ENCODE measurements around the gene STMN3.
A peak's percentile ranks its signal among the peaks of the same experiment; 100 is the strongest.

STMN3 gene

DNA sequence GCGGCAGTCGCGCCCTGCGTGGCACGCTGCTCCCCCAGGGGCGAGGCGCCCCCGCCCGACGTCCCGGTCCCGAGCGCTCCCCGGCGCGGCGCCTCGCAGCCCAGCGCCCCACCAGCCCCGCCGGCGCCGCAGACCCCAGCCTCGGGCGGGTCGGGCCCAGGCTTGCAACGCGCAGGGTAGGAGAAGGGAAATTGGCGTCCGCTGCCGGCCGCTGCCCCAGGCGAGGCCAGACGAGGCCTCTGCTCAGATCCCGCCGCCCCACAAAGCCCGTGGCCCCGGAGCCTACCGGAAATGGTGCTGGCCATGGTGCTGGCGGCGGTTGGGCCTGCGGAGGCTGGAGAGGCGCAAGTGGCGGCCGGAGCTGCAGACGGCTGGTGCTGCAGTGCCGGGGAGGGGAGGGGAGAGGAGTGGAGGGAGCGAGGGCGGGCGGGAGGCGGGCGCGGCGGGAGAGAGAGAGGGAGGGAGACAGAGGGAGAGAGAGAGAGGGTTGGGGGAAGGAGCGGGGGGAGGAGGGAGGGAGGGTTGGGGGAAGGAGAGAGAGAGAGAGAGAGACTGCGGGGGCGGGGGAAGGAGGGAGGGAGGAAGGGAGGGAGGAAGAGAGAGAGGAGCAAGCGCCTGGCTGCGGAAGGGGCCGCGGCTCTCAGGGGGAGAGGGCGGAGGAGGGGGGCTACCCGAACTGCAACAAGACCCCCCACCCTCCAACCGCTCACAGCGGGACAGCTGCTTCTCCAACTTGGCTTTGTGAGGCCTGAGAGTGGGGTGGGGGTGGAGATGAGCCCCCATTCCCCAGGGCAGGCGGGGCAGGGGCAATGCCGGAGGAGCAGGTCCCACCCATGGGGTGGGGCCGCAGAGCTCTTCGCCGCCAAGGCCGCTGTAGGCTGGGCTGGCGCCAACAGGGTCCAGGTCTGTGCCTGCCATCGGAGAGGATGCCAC is at the start of gene STMN3:
TSS of gene STMN3 (minus strand) at position 384 of the 933 bp plus-strand sequence. CDS start at position 305, 79 bp downstream.
- peak; percentile 62 for DNase-seq (ENCODE audit: low read depth, low spot score)

DNA sequence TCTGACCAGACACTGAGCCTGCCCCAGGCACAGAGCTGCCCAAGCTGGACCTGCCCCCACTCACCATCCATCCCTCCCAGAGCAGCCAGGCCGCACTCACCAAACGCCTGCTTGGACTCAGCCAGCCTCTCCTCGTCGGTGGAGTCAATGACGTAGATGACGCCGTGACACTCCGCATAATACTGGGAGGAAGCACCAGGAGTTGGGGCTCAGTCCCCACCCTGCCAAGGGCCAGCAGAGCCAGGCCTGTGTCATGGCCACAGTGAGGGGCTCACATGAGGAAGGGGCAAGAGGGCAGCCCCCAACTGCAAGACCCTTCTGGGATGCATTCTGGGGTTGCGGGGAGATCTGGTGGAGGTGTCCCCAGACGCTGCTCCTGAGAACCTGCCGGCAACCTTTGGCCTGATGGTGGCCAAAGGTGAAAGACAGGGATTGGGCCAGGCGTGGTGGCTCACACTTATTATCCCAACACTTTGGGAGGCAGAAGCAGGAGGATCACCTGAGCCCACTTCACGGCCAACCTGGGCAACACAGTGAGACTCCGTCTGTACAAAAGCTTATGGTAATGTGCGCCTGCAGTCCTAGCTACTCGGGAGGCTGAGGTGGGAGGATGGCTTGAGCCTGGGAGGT is 48.9 kb upstream of the STMN3 start:
- DNase-seq (ENCODE audit: low read depth, low spot score) = no peak

DNA sequence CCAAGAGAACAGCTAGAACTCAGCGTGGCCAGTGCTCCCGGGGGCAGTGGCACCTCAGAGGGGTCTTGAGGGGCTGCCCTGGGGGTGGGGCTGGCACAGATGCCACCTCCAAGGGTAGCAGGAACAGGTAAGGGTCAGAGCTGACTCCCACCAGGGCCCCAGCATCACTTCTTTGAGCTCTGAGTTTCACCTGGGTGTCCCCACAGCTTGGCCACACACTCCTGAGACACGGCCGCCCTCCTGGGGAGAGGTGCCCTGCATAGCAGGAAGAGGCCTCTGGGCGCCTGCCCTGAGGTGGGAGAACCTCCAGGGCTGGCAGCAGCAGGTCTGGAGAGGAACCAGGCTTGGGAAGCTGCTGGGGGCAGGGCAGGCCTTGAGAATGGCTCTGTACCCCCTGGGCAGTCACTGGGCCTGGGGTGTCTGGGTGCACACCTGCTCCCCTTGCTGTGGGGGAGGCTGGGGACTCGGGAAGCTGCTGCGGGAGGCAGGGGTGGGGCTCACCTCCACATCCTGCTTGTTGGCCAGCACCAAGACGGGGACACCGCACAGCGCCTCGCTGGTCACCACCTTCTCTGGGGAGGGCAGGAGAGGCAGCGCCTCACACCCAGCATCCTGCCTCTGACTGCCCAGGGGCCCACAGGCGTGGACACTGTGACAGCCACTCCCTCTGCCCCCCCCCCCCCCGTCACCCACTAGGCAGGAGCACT is 48.3 kb upstream of the STMN3 start:
- no peak for DNase-seq (ENCODE audit: low read depth, low spot score)

DNA sequence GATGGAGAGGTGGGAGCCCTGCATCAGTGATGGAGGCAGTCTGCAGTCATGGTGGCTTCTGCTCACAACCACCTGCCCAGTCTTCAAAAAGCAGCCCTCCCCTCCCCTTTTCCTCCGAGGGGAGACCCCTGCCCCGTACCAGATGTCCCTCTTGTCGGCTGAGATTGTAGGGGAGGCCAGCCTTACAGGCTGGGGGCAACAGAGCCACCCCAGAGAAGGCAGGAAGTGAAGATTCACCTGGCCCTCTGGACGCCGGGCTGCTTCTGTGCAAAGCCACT is 47.8 kb upstream of the STMN3 start:
- no peak for DNase-seq (ENCODE audit: low read depth, low spot score)

DNA sequence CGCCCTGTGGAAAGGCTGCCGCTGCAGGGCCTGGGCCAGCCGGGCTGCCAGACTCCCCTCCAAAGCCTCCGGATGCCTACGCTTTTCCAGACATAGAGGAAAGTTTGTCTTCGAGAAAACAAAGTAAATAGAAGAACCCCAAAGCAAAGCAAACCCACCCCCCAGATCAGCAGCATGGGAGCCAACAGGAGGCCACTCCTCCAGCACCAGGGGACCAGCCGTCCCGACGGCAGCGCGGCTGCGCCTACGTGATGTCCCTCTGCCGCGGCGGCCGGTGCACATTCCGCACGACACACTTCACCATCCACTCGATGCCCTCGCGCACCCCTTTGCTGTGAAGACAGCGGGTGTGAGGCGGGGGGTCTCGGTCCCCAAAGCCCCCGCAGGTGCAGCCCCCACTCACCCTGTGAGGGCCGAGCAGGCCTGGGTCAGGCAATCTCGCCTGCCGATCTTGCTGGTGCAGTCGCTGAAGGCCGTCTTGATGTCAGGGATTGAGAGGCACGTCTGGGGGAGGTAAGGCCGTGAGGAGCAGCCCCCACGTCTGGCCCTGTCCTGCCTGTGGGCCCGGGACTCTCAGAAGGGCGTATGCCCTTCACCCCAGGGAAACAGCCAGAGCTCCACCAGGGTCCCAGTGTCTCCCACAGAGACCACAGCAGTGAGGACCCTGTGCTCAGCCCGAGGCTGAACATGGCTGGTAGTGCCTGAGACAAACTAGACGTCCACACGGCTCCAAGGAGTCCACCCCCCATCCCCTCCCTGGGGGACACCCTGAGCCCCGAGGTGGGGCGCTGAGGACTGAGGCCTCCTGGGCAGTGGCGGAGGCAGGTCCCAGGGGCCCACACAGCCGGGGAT is 47.2 kb upstream of the STMN3 start:
- no peak for DNase-seq (ENCODE audit: low read depth, low spot score)

DNA sequence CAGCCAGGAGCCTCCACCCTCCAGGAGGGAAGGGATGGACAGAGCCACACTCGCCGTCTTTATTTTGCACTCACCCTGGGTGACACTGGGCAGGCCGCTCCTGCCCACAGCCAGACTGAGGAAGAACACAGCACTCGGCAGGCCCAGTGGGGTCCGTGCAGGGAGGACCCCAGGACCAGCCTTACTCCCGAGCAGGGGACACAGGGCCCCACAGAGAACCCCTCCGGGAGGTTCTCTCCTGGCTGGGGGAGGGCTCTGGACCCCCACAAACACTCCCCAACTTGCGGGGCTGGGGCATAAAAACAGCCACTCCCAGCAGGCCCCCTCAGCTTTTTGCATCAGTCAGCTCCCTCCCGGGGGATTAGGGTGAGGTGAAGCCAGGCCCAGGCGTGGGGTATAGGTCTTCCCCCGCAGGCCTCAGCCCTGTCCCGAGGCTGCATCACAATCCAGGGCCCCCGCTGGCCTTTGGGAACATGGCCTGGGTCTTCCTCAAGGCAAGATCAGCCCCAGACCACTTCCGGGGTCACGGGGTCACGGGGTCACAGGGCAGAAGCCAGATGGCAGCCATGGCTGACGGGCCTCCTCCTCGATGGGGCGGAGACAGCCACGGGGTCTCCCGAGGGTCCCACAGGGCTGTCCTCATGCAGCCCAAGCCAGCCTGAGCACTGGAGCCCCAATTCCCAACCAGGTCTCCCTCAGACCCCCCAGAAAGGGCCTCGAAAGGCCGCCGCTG is 46.4 kb upstream of the STMN3 start:
- no peak for DNase-seq (ENCODE audit: low read depth, low spot score)

DNA sequence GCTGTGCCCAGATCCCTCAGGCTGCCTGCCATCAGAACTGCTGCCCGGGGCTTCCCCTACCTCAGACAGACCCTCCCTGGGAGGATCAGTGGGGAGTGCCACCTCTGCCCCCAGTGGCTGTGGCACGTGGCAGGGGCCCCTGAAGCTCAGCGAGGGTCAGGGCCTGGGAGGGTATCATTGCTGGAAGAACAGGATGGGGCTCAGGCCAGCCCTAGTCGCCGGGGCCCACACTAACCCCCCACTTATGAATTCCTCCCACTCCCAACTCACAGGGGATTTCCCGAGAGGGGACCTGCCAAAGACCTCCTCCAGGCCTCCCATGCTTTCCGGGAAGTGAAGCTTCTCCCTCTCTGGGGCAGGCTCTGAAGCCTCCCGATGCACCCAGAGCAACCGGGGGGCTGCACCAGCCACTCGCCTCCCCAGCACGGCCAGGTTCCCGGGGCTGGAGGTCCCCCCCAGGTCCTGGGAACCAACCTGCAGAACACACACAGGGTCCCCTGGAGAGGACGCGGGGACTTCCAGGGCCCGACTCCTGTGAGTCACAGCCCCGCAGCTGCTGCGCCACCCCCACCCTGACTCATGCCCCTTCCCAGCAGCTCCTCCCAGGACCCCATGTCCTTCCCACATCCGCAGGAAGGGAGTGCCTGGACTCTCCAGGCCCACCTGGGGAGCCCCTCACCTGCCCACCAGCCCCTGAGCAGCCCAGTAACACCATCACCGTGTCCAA is 45.7 kb upstream of the STMN3 start:
- peak; percentile 72 for DNase-seq (ENCODE audit: low read depth, low spot score)

DNA sequence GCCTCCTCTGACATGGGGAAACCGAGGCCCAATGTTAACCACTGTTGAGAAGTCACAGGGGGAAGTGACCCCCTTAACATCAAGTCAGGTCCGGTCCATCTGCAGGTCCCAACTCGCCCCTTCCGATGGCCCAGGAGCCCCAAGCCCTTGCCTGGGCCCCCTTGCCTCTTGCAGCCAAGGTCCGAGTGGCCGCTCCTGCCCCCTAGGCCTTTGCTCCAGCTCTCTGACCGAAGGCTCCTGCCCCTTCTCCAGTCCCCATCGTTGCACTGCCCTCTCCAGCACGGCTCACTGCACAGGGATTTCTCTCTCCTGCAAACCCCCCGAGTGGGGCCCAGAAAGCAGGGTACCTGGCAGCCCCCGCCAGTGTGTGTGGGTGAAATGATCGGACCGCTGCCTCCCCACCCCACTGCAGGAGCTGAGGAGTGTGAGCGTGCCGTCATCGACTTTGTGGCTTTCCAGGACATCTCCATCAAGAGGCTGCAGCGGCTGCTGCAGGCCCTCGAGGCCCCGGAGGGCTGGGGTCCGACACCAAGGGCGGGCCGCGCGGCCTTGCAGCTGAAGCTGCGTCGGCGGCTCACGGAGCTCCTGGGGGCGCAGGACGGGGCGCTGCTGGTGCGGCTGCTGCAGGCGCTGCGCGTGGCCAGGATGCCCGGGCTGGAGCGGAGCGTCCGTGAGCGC is 44.8 kb upstream of the STMN3 start:
- no peak for DNase-seq (ENCODE audit: low read depth, low spot score)

DNA sequence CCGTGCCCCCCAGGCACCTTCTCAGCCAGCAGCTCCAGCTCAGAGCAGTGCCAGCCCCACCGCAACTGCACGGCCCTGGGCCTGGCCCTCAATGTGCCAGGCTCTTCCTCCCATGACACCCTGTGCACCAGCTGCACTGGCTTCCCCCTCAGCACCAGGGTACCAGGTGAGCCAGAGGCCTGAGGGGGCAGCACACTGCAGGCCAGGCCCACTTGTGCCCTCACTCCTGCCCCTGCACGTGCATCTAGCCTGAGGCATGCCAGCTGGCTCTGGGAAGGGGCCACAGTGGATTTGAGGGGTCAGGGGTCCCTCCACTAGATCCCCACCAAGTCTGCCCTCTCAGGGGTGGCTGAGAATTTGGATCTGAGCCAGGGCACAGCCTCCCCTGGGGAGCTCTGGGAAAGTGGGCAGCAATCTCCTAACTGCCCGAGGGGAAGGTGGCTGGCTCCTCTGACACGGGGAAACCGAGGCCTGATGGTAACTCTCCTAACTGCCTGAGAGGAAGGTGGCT is 44.2 kb upstream of the STMN3 start:
- DNase-seq (ENCODE audit: low read depth, low spot score) = no peak

DNA sequence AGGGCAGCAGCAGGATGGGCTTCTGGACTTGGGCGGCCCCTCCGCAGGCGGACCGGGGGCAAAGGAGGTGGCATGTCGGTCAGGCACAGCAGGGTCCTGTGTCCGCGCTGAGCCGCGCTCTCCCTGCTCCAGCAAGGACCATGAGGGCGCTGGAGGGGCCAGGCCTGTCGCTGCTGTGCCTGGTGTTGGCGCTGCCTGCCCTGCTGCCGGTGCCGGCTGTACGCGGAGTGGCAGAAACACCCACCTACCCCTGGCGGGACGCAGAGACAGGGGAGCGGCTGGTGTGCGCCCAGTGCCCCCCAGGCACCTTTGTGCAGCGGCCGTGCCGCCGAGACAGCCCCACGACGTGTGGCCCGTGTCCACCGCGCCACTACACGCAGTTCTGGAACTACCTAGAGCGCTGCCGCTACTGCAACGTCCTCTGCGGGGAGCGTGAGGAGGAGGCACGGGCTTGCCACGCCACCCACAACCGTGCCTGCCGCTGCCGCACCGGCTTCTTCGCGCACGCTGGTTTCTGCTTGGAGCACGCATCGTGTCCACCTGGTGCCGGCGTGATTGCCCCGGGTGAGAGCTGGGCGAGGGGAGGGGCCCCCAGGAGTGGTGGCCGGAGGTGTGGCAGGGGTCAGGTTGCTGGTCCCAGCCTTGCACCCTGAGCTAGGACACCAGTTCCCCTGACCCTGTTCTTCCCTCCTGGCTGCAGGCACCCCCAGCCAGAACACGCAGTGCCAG is 43.6 kb upstream of the STMN3 start, which contains the start of gene TNFRSF6B:
TSS of gene TNFRSF6B (plus strand) at position 25 of the 729 bp plus-strand sequence. CDS start at position 141, 116 bp downstream.
- no peak for DNase-seq (ENCODE audit: low read depth, low spot score)

DNA sequence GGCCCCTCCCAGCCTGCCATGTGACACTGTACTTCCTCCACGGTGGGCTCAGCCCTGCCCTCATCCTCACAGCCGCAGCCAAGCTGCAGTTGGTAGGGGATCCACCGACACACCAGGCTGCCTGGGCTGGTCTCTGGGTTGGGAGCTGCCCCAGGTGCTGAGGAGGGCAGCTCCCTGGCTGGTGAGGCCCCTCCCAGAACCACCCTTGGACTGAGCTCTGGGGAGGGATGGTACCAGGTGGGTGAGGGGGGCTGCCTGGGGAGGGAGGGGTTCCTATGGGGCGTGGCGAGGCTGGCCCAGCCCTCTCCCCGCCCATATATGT is 43.0 kb upstream of the STMN3 start:
- no peak for DNase-seq (ENCODE audit: low read depth, low spot score)

DNA sequence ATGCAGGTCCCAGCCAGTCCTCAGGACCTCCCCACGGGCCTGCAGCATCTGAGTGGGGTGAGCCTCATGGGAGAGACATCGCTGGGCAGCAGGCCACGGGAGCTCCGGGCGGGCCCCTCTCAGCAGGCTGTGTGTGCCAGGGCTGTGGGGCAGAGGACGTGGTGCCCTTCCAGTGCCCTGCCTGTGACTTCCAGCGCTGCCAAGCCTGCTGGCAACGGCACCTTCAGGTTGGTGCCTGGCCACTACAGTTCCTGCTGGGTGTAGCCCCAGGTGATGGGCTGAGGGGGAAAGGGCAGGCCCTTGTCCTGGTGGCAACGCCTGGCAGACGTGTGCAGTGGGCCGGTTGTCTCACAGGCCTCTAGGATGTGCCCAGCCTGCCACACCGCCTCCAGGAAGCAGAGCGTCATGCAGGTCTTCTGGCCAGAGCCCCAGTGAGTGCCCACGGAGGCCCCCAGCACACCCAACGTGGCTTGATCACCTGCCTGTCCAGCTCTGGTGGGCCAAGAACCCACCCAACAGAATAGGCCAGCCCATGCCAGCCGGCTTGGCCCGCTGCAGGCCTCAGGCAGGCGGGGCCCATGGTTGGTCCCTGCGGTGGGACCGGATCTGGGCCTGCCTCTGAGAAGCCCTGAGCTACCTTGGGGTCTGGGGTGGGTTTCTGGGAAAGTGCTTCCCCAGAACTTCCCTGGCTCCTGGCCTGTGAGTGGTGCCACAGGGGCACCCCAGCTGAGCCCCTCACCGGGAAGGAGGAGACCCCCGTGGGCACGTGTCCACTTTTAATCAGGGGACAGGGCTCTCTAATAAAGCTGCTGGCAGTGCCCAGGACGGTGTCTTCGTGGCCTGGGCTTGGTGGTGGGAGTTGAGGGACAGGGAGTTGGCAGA is 42.4 kb upstream of the STMN3 start:
- DNase-seq (ENCODE audit: low read depth, low spot score) = no peak

DNA sequence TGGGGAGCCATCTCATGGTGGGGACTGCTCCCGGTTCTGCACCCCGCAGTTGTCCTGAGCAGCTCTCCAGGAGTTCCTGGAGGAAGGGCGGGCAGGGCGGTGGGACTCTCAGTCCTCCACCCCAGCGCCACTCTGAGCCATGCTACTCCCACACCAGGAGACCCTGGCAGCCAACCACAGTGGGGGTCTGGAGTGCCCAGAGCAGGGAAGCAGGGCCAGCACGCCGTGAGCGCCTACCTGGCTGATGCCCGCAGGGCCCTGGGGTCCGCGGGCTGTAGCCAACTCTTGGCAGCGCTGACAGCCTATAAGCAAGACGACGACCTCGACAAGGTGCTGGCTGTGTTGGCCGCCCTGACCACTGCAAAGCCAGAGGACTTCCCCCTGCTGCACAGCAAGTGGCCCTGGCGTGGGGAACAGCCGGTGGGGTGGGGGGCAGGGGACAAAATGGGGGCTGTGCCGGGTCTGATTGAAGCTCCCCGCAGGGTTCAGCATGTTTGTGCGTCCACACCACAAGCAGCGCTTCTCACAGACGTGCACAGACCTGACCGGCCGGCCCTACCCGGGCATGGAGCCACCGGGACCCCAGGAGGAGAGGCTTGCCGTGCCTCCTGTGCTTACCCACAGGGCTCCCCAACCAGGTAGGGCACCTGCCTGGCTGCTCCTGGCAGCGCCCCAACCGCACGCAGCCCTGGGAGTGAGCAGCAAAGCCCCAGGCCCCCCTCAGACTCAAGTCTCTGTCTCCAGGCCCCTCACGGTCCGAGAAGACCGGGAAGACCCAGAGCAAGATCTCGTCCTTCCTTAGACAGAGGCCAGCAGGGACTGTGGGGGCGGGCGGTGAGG is 41.6 kb upstream of the STMN3 start:
- DNase-seq (ENCODE audit: low read depth, low spot score) = no peak

DNA sequence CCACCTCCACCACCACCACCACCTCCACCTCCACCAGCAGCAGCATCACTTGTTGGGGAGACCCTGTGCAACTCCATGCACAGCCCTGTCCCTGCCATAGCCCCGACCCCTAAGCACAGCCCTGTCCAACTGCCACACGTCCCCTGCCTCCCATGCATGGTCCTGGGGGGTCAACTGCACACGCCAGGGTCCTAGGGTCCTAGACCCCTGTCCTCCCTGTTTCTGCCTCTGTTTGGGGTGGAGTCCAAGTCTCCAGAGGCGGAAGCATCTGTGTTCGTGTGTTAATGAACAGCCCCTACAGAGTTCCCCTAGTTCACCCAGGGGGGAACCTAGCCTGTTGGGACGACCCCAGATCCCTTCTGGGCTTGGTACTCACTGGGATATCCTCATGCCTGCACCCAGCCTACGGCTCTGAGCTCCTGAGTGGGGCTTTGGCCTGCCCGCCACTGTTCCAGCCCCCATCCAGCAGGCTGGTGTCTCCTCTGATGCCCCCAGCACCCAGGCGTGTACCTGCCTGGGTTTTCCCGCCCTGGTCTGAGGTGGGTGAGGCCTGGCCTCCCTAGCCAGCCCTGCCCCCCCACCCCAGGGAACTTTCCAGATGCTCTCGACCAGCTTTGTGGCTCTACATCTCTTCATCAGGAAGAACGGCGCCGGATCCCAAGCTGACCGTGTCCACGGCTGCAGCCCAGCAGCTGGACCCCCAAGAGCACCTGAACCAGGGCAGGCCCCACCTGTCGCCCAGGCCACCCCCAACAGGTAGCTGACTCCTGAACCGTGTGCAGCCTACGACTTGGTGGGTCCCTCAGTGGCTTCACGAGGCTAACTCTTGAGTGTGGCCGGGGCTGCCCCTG is 40.7 kb upstream of the STMN3 start:
- no peak for DNase-seq (ENCODE audit: low read depth, low spot score)

DNA sequence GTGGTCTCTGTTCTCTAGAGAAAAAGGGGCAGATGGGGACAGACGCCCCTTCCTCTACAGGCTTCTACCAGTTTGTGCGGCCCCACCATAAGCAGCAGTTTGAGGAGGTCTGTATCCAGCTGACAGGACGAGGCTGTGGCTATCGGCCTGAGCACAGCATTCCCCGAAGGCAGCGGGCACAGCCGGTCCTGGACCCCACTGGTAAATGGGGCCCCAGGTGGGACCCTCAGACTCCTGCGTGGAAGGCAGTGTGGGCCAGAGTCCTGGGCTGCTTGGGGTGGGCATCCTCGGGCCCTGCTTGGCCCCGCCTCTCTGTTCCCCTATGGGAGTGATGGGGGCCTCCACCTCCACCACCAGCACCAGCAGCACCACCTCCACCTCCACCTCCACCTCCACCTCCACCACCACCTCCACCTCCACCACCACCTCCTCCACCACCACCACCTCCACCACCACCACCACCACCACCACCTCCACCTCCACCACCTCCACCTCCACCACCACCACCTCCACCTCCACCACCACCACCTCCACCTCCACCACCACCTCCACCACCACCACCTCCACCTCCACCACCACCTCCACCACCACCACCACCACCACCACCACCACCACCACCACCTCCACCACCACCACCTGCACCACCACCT is 40.0 kb upstream of the STMN3 start:
- DNase-seq (ENCODE audit: low read depth, low spot score) = no peak
